Lung (tissue), 12 donors: ENCODE results near the gene ALCAM. TPM values are rescaled to one million over a fixed set of nuclear protein-coding genes. Genes with fewer than 3 reads are reported as not detected.

Source experiments
- ATAC-seq: fragments of 200-7000 bp; cut with Tn5 transposase; one replicate; pipeline ENCODE4 v1.9.1; 2020; ENCODE audit warnings: moderate number of reproducible peaks; ENCODE audit not compliant: insufficient read depth, low FRiP score
- DNase-seq, 3 donors: peaks; one replicate each; pipeline ENCODE4 v3.0.0-alpha.2; 2013 to 2017
- H3K27ac ChIP-seq, 2 donors: one replicate each; pipeline ENCODE4 v1.5.1; 2013; ENCODE audit warnings: mild to moderate bottlenecking in 2 of 2, moderate library complexity in 2 of 2, control low read depth in 1 of 2, inconsistent platforms in 1 of 2, low read depth in 1 of 2, low read length in 1 of 2
- H3K27me3 ChIP-seq, 3 donors: one replicate each; pipeline ENCODE4 v1.5.1; 2013; ENCODE audit warnings: low read length in 2 of 3; ENCODE audit not compliant: control insufficient read depth in 3 of 3, insufficient read depth in 3 of 3
- H3K36me3 ChIP-seq, 4 donors: one replicate each; pipeline ENCODE4 v1.5.1; 2013; ENCODE audit warnings: low read length in 4 of 4, mild to moderate bottlenecking in 1 of 4, moderate library complexity in 1 of 4; ENCODE audit not compliant: control insufficient read depth in 4 of 4, insufficient read depth in 4 of 4
- H3K4me1 ChIP-seq, 5 donors: one replicate each; pipeline ENCODE4 v1.5.1; 2013; ENCODE audit warnings: low read length in 5 of 5, mild to moderate bottlenecking in 2 of 5, moderate library complexity in 1 of 5; ENCODE audit not compliant: control insufficient read depth in 5 of 5, insufficient read depth in 5 of 5
- H3K4me3 ChIP-seq: one replicate; pipeline ENCODE4 v1.5.1; 2013; ENCODE audit warnings: mild to moderate bottlenecking, control low read depth, moderate library complexity
- H3K9ac ChIP-seq, 2 donors: one replicate each; pipeline ENCODE4 v1.5.1; 2013; ENCODE audit warnings: low read length in 2 of 2, control low read depth in 1 of 2; ENCODE audit not compliant: insufficient read depth in 1 of 2
- H3K9me3 ChIP-seq, 4 donors: one replicate each; pipeline ENCODE4 v1.5.1; 2013; ENCODE audit warnings: low read length in 3 of 4, mild to moderate bottlenecking in 1 of 4, moderate library complexity in 1 of 4; ENCODE audit not compliant: control insufficient read depth in 4 of 4, insufficient read depth in 3 of 4
- WGBS, 2 donors: extraction: QIAGEN DNeasy Blood & Tissue Kit; methylation state at CpG; one replicate each; pipeline ENCODE4 v1.1.7; 2013; 5-methylcytosine and 5-hydroxymethylcytosine counted together
- polyA plus RNA-seq, 2 donors: library from polyadenylated mRNA; stranded (reverse); fragments of 200-250 nt; gene quantifications; one replicate each; pipeline ENCODE4 v1.2.1, GENCODE V29; 2013
- total RNA-seq, 2 donors: library from RNA; depleted of rRNA in 1 of 2; stranded (reverse); fragments of >200 nt in 1 of 2; gene quantifications; one replicate each; pipeline ENCODE4 v1.2.1, GENCODE V29; 2014 to 2021
- TF ChIP-seq, protein P1 (sequence below): IDR thresholded peaks from 2 replicates; pipeline ENCODE4 v1.5.1; 2012; ENCODE audit warnings: mild to moderate bottlenecking; ENCODE audit errors: control extremely low read depth, extremely low read depth
- donor health status: control.
- donor health status: control.
- donor health status: Bipolar disorder and iron deficiency.
- donor health status: healthy.
- donor health status: DM: yes; HTN: yes; CAD: no.

ALCAM gene
- total and polyA plus RNA-seq, 4 donors = 55.9 to 252 (median 109) TPM

DNA sequence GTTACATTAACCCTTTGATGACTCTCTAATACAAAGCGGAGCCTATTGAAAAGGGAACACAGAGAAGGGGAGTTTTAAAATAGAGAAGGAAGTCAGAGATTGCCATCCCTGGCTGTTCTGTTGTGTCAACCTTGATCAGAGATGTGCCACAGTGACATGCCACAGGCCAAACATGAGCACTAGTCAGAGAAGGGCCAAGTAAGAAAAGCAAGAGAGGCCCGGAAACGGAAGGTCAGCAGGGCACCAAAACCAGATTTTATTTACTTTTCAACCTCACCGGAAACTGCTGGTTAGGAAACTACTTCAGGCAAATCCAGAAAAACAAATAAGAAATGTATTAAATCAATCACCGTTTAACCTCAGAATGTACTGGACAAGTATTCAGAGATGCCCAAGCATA is 171.8 kb downstream of the ALCAM start:
- no peak overlapping the region for H3K27ac ChIP-seq
- whole genome bisulfite sequencing, 2 donors = 62 to 76% methylated on average over 5 of the region's 5 CpGs
- H3K9me3 ChIP-seq = no peaks in the 10 kb centered on the region
- no peak overlapping the region for H3K4me3 ChIP-seq
- no peaks in the 10 kb centered on the region for H3K4me1 ChIP-seq
- H3K36me3 ChIP-seq = peaks cover 0 to 9% (median 0%) of the 10 kb centered on the region in 4 donors
- TF ChIP-seq, protein P1, sequence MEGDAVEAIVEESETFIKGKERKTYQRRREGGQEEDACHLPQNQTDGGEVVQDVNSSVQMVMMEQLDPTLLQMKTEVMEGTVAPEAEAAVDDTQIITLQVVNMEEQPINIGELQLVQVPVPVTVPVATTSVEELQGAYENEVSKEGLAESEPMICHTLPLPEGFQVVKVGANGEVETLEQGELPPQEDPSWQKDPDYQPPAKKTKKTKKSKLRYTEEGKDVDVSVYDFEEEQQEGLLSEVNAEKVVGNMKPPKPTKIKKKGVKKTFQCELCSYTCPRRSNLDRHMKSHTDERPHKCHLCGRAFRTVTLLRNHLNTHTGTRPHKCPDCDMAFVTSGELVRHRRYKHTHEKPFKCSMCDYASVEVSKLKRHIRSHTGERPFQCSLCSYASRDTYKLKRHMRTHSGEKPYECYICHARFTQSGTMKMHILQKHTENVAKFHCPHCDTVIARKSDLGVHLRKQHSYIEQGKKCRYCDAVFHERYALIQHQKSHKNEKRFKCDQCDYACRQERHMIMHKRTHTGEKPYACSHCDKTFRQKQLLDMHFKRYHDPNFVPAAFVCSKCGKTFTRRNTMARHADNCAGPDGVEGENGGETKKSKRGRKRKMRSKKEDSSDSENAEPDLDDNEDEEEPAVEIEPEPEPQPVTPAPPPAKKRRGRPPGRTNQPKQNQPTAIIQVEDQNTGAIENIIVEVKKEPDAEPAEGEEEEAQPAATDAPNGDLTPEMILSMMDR = no peak
- no peaks in the 10 kb centered on the region for H3K27me3 ChIP-seq
- no peak for ATAC-seq
- H3K9ac ChIP-seq = no peak overlapping the region
- DNase-seq = peak in 1 of 3 donors; percentile 7

DNA sequence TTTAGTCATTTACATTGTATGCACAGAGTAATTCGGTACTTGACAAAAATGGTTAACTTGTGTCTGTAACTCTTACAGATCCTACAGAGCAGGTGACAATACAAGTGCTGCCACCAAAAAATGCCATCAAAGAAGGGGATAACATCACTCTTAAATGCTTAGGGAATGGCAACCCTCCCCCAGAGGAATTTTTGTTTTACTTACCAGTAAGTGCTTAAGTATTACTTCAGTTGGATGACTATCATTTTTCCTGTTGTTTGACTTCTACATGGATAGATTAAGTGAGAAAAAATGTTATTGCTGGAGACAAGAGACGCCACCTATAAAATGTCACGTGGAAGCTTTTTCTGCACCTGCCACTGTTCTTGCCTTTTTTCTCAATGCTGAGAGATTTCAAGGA is 173.2 kb downstream of the ALCAM start:
- Histone ChIP-seq H3K27me3 (no peaks in the 10 kb centered on the region), H3K4me1 (no peaks in the 10 kb centered on the region), H3K27ac (no peak overlapping the region), H3K36me3 (peaks cover 0 to 11% (median 0%) of the 10 kb centered on the region in 4 donors), H3K4me3 (no peak overlapping the region), H3K9me3 (no peaks in the 10 kb centered on the region), H3K9ac (no peak overlapping the region)
- peak in 1 of 3 donors; percentile 9 for DNase-seq
- TF ChIP-seq, protein P1 = no peak
- ATAC-seq = no peak
- WGBS, 2 donors = 73 to 86% methylated on average over 3 of the region's 3 CpGs

- no peak for ATAC-seq
- Histone ChIP-seq H3K27ac (no peak overlapping the region), H3K4me3 (no peak overlapping the region), H3K9me3 (no peaks in the 10 kb centered on the region), H3K4me1 (no peaks in the 10 kb centered on the region), H3K9ac (no peak overlapping the region), H3K36me3 (peaks cover 0 to 7% (median 0%) of the 10 kb centered on the region in 4 donors), H3K27me3 (no peaks in the 10 kb centered on the region)
- 91 to 92% methylated on average over 1 of the region's 1 CpG for WGBS, 2 donors
- TF ChIP-seq, protein P1 = no peak
- no peak for DNase-seq
Observed at GRCh38 chr3:105542282-105543019, 175.7 kb downstream of the ALCAM start.

- Histone ChIP-seq H3K4me3 (no peak overlapping the region), H3K27me3 (no peaks in the 10 kb centered on the region), H3K36me3 (peaks cover 0 to 7% (median 0%) of the 10 kb centered on the region in 4 donors), H3K27ac (no peak overlapping the region), H3K9ac (no peak overlapping the region), H3K4me1 (no peaks in the 10 kb centered on the region), H3K9me3 (no peaks in the 10 kb centered on the region)
- DNase-seq (no peak), ATAC-seq (no peak)
- WGBS, 2 donors = 86 to 88% methylated on average over 1 of the region's 1 CpG
- TF ChIP-seq, protein P1 = no peak
Observed at GRCh38 chr3:105545051-105545450, 178.3 kb downstream of the ALCAM start.
